ENCODE results near the gene MACROD2.

DNA sequence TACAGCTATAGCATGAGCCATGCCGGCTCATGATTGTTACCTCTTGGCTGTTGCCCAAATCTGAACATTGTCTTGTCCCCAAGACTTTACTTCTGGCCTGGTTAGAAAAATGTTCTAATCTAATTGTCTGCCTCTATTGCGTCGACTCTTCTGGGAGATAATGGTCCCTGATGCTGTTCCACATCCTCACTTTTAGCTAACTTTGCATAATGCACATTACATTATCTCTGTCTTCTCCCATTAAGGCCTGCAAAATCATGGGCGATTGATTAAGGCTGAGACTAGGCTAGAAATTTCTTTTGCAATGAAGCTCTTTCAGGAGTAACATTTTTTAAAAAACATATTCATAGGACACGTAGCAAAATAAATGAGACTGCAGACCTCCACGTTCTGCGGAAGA is 1616.9 kb downstream of the MACROD2 start:
- TF ChIP-seq, protein P1, sequence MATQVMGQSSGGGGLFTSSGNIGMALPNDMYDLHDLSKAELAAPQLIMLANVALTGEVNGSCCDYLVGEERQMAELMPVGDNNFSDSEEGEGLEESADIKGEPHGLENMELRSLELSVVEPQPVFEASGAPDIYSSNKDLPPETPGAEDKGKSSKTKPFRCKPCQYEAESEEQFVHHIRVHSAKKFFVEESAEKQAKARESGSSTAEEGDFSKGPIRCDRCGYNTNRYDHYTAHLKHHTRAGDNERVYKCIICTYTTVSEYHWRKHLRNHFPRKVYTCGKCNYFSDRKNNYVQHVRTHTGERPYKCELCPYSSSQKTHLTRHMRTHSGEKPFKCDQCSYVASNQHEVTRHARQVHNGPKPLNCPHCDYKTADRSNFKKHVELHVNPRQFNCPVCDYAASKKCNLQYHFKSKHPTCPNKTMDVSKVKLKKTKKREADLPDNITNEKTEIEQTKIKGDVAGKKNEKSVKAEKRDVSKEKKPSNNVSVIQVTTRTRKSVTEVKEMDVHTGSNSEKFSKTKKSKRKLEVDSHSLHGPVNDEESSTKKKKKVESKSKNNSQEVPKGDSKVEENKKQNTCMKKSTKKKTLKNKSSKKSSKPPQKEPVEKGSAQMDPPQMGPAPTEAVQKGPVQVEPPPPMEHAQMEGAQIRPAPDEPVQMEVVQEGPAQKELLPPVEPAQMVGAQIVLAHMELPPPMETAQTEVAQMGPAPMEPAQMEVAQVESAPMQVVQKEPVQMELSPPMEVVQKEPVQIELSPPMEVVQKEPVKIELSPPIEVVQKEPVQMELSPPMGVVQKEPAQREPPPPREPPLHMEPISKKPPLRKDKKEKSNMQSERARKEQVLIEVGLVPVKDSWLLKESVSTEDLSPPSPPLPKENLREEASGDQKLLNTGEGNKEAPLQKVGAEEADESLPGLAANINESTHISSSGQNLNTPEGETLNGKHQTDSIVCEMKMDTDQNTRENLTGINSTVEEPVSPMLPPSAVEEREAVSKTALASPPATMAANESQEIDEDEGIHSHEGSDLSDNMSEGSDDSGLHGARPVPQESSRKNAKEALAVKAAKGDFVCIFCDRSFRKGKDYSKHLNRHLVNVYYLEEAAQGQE (IDR thresholded peaks at IDR 0.05; ENCODE audit: insufficient read depth in 1 of 2, low read depth in 2 of 2, low read length in 2 of 2) = no peak
- TF ChIP-seq POLR2AphosphoS5 (IDR thresholded peaks at IDR 0.05; ENCODE audit: low read depth, low read length) = no peak
